ENCODE results near the gene GAS7. TPM values are rescaled to one million over a fixed set of nuclear protein-coding genes. Genes with fewer than 3 reads are reported as not detected.

GAS7 gene
- polyA plus RNA-seq, 1 donor: 57.4 TPM

- no peak for DNase-seq
Observed at GRCh38 chr17:9908649-9909042, 289.8 kb downstream of the GAS7 start.

DNA sequence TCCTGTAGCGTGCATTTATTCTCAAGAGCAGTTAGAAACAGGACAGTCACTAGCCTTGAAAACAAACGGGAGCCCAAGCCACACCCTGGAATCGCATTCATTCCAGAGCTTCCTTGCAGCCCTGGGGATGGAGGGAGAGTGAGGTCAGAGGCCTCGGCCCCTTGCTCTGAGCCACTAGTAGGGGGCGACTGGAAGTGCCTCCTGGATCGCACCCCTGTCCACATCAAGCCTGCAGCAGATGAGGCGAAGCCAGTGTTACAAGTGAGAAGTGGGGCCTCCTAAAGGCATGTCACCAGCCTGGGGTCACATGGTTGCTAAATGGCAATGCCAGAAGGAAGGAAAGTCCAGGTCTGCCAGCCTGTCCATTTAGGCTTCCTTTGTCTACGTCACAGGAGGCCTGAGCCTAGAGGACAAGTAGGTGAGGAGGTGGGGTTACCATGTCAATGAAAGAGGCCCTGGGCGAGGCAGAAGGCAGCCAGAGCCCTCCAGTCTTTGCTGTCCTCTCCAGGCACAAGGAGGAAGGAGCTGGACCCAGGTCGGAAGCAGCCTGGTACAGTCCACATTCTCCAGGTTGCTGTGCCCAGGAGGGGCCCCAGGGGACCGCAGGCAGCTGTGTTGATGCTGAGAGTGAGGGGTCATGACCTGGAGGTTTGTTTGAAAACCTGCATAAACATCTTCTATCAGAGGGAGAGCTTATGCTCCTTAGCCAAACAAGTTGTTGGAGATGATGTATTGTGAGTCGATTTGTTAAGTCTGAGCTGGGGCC, 290.3 kb downstream of the GAS7 start:
- DNase-seq: no peak

DNA sequence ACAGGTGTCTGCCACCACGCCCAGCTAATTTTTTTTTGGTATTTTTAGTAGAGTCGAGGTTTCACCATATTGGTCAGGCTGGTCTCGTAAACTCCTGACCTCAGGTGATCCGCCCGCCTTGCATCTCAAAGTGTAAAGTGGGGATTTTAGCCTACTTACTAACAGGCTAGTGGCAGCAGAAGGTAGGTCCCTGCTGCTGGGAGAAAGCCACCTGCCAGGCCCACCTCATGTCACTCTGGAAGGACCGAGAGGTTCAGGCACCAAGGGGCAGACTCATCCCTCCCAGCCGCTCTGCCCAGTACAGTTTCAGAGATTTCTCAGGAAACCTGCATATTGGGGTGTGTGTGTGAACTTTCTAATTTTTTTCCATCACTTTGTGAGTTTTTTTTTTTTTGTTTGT, 291.3 kb downstream of the GAS7 start:
- no peak for DNase-seq

- no peak for DNase-seq
Observed at GRCh38 chr17:9906616-9907015, 291.8 kb downstream of the GAS7 start.

DNA sequence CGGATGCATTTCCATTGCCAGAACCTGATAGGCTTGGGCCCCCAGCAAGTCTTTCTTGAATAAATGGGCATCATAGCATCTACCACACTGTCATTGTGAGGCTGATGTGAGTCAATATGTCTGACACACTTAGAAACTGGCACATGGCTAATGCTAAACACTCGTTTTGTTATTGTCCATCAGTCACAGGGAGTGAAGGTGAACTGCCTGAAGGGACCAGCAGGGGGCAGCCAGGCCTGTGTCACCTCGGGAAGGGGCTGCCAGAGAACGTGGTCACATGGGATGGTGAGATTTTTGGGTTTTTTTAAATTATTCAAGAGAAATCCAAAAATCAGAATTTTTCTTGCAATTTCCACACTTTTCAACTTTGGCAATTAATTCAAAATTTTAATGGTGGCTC, 292.5 kb downstream of the GAS7 start:
- DNase-seq: no peak

DNA sequence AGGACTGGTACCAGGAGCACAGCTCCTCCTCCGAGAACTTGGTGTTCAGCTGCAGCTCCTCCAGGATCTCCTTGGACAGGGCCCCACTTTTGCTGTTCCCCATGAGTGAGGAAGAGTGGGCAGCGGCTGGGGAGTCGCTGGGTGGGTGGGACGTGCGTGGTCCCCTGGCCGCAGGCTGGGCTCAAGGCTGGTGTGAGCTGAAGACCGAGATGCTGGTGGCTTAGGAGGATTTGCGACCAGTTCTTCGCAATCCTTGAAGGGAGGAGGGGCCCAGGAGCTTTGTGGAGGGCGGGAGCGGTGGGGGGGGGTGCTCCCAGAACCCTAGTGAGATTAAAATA, 293.4 kb downstream of the GAS7 start, which contains the start of gene RCVRN:
RCVRN (minus strand) TSS at position 194 of the 338 bp plus-strand sequence; CDS start at position 103, 91 bp downstream.
- DNase-seq: no peak

GRCh38 chr17:9904277-9905077, 293.9 kb downstream of the GAS7 start:
- DNase-seq: no peak

GRCh38 chr17:9902120-9902519, 296.3 kb downstream of the GAS7 start:
- DNase-seq: no peak

DNA sequence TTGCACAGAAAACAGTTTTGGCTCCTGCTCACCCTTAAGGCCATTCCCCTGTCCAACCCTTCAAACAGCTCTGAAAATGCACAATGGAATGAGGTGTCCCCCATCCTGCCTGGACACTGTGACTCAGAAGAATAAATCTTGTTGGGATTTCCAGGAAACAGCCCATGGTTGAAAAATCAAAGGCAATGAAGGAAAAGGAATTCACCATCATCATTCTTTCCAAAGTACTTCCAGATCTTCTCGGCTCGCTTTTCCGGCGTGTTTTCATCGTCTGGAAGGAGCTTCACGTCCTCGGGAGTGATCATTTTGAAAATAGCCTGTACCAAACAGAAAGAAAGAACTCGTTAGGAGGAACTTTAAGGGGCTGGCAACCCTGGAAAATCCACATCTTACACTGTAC, 297.6 kb downstream of the GAS7 start:
- peak; percentile 67 for DNase-seq

DNA sequence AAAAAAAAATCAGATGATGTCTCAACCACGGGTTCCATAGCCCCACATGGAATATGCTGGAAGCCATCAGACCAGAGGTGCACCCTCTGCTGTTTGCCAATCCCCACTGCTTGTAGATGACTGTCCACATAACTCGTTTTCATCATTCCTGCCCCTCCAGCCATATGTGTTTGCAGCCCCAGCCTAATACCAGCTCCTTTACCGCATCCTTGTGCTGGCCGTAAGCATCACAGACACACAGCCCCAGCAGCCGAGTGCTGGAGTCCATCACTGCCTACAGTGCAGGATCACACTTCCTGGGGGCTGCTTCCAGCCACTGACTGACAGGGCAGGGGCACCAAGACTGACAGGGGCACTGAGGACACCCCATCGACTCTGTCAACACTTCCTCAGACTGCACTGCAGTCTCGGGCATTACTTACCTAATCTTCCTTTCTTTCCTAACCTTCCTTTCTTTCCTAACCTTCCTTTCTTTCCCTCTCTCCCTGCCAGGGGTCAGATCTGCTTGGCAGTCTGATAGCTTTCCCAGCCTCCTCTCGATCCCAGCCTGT, 298.3 kb downstream of the GAS7 start:
- no peak for DNase-seq

- no peak for DNase-seq
Observed at GRCh38 chr17:9899280-9900043, 298.9 kb downstream of the GAS7 start.

DNA sequence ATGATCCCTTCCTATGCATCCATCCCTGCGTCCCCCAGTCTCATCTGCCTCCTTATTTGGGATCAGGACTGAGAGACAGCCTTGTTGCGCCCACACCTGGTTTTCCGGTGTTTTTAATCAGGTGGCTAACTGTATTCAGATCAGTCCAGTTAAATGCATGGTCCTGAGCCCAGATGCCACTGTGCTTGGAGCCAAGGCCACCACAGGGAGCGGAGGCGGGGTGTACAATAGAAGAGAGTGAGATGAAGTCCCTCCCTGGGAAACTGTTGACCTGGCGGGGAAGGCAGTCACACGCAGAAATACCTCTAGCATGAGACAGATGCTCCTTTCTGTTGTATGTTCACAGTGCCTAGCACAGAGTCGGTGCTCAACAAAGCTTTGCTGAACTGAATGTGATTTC, 299.6 kb downstream of the GAS7 start:
- DNase-seq: no peak

GRCh38 chr17:9897372-9897968, 300.9 kb downstream of the GAS7 start:
- no peak for DNase-seq

DNA sequence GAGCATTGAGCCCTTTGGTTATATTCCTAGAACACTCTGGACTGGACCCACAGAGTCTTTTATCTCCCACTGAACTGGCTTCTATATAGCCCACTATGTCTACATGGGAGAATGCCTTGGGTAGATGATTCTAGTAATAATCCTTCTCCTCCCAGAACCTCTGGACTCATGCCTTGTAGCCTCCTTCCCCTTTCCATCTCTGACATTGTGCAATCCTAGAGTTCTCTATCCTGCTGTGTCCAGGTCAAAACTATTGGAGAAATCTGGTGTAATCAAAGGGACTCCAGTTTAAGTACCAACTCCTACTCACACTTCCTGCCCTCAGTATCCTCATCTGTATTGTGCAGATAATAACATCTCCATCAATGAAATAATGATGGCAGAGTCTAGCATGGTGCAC, 302.5 kb downstream of the GAS7 start:
- no peak for DNase-seq

- no peak for DNase-seq
Observed at GRCh38 chr17:9894231-9894630, 304.2 kb downstream of the GAS7 start.

GRCh38 chr17:9893411-9894012, 304.9 kb downstream of the GAS7 start:
- no peak for DNase-seq

DNA sequence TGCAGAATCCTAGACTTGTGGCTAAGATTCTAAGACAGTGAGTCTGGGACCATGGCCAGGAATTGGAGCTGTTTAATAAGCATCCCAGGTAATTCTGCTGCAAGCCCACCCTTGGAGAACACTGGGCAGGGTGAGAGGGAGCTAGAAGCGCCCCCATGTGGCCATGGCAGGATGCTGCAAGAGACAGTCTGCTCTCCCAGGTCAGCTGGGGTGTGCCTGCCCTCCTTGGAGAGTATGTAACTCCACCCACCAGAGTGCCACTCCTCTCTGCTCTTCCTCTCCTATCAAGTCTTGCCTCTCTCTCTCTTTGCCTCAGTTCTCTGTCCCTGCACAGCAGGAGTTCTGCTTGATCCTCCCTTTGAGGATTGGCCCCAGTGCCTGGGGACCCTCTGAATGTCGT, 308.3 kb downstream of the GAS7 start:
- DNase-seq: no peak

- no peak for DNase-seq
Observed at GRCh38 chr17:9887508-9887907, 310.9 kb downstream of the GAS7 start.

DNA sequence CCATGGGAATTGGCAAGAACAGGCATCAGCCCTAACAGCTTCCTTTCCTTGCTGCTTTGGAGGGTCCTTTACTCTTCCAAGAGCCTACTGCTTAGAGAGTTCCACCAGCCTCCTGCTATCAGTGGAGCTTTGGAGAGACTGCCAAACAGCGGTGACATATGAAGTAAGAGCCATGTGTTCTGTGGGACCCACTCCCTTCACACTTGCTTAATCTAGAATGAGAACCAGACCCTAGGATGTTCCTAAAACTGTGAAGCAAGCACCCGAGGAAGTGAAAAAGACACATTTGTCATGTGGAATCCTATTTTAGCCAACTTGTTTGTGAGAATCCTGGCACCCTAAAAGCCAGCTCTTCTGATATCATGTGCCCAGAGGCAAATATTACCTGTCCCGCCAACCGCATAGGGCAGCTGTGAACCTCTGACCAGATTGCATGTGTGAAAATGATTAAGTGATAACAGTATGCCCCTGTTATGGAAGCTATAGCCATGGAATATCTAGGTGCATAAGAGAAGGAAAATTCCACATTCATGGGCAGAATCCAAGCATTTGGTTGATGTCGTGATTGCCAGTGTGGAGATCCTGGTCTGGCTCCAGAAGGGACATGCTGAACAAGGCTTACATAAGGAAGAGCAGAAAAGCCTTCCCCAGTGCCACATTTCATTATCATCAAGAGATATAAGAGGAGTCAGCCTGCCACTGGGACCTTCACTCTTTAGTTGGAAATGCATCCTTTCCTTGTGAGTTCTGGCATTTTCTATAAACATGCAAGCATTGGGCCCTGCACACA, 312.1 kb downstream of the GAS7 start:
- no peak for DNase-seq

DNA sequence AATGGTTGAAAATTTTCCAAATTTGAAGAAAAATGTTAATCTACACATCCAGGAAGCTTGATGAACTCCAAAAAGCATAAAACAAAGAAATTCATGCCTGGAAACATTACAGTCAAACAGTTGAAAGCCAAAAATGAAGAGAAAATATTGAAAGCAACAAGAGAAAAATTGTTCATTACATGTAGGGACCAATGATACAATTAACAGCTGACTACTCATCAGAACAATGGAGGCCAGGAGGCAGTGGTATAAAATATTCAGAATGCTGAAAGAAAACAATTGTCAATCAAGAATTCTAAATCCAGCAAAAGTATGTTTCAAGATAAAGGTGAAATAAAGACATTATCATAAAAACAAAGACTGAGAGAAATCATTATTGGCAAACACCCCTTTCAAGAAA, 315.0 kb downstream of the GAS7 start:
- no peak for DNase-seq

- DNase-seq: no peak
Observed at GRCh38 chr17:9880582-9880999, 317.8 kb downstream of the GAS7 start.
